HG02571 (cell line): ENCODE measurements around the gene MRGPRE.

ENCODE experiments used
- ATAC-seq: cut with Tn5 transposase; IDR thresholded peaks from one replicate; pipeline ENCODE4 v1.9.1; 2021; ENCODE audit warnings: mild to moderate bottlenecking, moderate library complexity; ENCODE audit not compliant: unreplicated experiment

The MRGPRE gene

GRCh38 chr11:3214420-3214699 is 17.9 kb downstream of the MRGPRE start:
- no peak for ATAC-seq

DNA sequence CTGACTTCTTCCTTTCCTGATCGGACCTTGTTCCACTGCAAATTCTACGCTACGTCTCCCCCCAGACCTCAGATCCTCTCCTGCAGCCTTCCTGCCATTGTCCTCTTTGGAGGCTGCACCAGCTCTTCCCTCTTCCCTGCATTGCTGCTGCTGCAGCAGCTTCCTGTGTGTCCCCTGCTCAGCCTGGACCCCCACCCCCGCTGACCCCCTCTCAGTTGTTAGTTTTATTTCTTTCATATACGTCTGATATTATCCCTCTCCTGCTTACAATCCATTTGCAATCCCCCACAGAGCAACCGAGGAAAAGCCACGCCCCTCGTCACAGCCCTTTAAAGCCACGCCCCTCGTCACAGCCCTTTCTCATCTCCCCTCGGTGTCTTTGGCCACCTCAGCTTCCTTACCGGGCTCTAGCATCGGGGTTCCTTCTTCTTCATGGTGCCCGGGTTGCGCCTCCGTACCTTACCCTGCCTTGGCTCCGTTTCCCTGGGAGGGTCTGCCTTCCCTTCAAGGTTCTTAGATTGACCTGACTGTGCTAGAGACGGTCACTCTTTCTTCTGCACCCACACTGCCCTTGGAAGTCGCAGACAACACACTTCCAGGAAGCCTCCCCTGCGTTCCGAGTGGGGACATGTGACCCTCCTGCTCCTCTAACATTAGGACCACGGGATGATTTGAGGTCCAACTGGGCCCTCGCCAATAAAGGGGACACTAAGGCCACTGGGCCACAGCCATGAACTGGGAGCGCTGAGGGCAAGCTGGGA is 18.4 kb downstream of the MRGPRE start:
- ATAC-seq: no peak

DNA sequence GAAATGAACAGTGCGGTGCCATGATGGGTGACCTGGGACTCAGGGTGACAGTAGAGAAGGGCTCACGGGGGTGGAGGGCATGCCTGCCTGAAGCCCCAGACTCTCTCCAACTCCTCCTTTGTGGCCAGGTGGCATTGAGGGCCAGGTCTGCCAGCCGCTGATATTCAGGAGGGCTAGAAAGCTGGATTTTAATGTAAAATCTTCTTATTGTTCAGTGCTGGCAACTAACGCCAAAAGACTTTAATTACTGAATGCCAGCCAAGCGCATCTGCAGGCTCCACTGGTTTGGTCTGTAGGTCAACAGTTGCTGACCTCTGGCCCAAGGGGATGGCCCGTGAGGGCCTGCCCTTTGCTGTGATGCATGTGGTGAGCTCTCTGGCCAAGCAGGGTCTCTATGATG is 23.9 kb downstream of the MRGPRE start:
- no peak for ATAC-seq

DNA sequence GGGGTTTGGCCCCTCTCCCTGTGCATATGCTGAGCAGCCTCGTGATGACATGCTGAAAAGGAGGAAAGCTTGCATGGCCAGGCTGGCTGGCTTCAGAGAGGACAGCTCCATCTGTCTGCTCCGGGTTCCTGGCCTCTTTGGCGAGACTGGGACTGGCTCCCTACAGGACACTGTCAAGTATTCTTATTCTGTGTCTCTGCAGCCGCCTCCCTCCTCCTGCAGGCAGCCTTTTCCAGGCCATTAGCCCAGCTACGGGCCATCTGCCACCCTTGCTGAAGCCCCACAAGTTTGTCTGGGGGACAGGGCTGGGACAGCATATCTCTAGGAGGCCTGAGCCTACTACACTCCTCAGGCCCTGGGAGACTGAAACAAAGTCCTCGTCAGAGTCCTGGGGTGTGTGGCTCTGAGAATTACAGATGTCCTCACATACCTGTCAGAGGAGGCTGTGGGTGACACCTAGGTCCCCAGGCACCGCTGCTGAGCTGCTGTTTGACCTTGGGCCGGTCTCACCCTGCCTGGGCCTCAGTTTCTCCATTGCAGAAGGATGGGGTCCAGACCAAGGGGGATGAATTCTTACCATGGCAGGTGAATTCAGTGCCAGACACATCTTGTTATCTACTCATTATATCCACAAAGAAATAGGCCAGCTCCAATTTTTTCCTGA is 24.6 kb downstream of the MRGPRE start:
- ATAC-seq: no peak

DNA sequence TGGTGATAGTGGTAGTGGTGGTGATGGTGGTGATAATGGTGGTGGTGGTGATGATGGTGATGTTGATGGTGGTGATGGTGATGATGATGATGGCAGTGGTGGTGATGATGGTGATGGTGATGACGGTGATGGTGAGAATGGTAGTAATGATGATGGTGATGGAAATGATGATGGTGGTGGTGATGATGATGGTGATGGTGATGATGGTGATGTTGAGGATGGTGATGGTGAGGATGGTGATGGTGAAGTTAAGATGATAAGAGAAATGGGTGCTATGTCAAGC is 25.4 kb downstream of the MRGPRE start:
- ATAC-seq: no peak

DNA sequence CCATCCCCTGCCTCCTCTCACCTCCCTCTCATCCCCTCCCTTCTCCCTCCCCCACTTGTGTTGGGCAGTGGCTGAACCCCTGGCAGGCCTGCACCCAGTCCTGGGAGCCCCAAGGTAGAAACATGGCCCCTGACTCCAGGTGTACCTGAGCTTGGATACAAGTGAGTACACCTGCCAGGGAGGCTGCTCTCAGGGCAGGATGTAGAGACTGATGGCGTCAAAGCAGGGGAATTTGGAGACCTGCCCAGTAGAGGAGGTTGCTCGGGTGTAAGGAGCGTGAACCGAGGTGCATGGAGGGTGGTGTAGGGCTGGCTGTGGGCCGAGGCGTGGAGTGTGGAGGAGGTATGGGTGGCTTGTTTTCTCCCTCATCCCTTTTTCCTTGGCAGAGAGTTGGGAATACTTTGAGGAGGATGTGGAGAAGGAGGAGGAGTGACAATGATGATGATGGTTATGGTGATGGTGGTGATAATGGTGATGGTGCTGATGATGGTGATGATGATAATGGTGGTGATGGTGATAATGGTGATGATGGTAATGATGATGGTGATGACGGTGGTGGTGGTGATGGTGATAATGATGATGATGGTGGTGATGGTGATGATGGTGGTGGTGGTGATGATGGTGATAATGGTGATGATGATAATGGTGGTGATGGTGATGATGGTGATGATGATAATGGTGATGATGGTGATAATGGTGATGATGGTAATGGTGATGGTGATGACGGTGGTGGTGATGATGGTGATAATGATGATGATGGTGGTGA is 25.9 kb downstream of the MRGPRE start:
- no peak for ATAC-seq

DNA sequence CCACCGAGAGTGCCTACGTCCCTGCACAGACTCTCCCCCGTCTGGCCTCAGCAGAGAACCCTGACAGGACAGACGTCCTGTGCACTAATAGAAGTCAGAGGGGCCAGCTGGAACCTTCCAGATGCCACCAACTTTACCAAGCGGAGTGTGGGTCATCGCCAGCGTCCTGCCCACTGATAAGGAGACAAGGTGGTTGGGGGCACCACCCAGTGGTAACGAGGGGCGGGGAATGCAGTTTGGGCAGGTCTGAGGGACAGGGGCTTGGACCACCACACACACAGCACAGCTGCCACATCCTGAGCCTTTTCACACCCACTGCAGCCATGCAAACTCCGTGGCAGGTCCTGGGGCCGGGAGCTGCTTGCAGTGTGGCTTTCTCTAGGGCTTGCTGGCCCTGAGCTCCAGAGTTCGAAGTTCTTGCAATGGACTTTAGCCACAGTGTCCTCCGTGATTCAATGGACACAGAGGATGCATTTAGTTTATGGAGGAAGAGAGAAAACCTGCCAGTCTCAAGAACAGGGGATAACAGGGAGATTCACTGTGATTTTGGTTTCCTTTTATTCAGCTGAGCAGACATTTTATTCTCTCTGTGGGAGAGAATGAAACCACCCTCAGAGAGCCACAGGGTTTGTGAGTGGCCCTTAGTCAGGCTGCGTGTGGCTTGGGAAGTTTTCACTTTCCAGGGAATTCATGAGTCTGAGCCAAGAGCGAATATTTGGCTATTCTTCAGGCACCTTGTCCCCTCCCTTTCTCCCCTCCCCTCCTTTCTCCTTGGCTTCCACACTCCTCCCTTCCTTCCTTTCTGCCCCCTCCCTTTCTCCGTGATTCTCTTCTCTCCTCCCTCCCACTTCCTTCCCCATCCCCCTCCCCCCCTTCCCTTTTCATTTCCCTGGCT is 26.7 kb downstream of the MRGPRE start:
- ATAC-seq: no peak

DNA sequence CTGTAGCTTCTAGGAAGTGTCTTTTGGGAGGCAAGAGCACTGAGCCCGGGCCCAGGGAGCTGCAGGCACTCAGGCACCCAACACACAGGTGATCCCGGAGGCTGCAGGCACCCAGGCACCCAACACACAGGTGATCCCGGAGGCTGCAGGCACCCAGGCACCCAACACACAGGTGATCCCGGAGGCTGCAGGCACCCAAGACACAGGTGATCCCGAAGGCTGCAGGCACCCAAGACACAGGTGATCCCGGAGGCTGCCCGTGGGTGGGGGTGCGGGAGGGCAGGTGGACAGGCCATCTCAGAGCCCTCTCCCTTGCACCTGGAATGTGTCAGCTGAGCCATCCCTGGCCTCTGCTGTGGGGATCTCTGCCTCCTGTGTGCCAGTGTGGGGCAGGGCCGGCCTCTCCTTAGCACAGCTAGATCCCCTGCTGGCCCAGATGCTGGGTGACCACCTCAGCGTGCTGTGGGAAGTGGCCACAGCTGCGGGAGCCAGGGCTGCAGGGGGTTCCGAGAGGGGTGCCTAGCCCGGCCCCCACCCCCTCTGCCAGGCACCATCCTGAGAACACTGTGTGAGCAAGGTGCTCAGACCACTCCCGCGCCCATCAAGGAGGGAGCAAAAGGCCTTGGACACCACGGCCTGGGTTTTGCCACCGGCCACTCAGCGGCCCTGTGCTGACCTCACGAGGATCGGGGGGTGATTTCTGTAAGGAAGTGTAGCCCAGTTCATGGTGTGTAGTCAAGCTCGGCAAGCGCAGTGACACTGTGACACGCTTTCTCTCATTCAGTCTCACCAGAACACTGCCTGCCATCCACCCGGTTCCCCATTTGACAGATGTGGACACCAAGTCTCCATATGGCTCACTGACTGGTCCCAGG is 27.8 kb downstream of the MRGPRE start:
- ATAC-seq: no peak

GRCh38 chr11:3203221-3204043 is 28.8 kb downstream of the MRGPRE start:
- no peak for ATAC-seq

DNA sequence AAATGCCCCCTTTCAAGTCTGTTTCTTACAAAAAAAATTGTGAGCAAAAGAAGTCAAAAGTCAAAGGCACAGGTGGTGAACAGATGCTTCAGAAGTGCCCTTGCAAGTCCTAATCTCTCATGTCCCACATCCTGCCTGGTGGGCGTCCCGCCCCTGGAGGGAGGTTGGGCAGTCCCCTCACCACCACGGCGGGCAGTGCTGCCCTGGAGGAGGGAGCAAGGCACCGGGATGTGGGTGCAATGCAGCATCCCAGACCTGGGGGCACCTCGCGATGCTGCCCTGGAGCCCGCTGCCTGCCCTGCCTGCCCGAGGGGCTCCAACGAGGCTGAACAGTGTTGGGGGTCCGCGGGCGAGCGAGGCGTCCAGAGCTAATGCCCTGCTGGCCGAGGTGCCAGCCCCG is 29.5 kb downstream of the MRGPRE start:
- no peak for ATAC-seq

DNA sequence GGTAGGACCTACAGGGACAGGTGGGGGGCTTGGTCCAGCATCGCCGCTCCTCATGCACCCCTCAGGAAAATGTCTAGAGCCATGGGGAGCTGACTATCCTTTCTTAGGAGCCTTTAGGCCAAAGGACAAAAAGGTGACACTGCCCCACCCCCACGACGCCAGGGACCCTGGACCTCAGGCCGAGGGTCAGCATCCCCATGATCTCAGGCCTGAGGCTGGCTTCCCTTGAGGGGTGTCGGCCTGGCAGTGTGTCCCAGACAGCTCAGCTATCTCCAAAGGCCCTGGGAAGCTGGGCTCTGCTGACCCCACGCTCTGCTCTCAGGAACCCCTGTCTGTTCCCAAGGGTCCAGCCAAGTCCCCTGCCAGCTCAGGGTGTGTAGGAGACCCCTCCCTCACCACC is 29.9 kb downstream of the MRGPRE start:
- ATAC-seq: no peak

DNA sequence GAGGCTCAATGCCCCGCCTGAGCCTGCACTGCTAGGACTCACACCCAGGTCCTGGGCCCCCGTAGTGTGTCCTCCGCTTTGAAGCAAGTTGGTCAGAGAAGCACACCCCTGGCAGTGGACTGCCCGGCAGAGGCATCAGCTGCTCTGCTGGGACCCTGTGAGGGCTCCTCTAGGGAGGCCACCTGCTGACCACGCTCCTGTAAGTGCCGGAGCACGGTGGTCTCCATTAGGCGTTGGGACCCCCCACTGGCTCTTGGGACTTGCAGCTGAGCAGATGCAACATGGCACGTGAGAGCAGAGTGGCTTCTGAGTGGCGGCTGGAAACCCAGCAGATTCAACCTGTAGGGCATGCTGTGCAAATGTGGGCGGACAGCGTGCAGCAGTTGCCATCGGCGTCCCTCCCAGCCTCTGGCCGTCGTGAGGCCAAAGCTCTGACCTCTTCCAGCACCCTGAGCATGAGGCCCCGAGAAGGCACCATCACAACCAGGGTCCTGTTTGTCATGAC is 30.5 kb downstream of the MRGPRE start:
- ATAC-seq: no peak

DNA sequence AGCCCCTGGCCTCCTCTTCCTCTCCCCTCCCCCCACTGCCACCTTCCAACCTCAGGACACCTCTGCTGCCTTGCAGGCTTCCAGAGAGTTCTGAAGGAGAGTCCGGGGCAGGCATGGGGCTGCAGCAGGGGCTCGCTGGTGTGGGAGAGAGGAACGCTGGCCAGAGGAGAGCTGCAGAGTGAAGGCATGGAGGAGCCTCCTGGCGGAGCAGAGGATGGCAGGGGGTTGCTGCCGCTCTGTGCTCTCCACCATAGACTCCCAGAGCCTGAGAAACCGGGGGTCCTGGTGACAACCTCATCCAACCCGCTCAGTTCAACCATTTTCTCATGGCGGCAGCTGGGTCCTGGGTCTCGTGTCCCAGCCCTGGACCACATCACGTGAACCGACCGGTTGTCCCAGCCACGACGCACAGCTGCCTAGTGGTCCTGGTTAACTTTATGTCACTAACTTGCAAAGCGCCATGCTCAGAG is 31.1 kb downstream of the MRGPRE start:
- ATAC-seq: no peak

DNA sequence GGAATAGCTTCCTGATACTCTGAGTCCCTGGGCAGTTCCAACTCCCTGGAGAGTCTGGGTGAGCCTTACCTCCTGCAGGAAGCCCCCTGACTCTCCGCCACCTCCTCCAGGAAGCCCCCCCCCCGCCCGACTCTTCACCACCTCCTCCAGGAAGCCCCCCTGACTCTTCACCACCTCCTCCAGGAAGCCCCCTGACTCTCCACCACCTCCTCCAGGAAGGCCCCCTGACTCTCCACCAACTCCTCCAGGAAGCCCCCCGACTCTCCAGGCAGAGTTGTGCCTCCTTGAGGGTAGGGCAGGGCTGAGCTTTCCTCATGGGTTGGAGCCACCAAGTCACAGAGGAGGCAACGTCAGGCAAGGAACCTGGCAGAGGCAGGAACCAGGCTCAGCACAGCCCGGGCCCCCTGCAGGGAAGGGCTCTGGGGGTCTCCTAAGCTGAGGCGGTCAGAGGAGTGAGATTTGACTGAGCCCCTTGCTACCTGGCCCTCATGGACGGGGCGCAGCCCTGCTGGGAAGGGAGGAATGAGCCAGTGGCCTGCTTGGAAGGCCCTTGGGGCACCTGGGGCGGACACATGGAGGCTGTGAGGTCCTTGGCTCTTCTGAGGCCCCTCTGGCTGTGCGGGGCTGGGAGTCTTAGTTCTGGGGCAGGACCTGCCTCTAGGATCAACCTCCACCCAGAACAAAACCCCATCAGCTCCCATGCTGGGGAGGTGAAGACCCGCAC is 31.7 kb downstream of the MRGPRE start:
- no peak for ATAC-seq

- ATAC-seq: no peak
Measured at GRCh38 chr11:3199537-3200295, 32.5 kb downstream of the MRGPRE start.

- no peak for ATAC-seq
Measured at GRCh38 chr11:3198815-3199214, 33.4 kb downstream of the MRGPRE start.

GRCh38 chr11:3197878-3198528 is 34.2 kb downstream of the MRGPRE start:
- ATAC-seq: no peak
